ENCODE measurements around the gene DERL2. TPM values are rescaled to one million over a fixed set of nuclear protein-coding genes. Genes with fewer than 3 reads are reported as not detected.

The DERL2 gene
- total RNA-seq, 4 donors from 2014 or later, result 4.6 to 37.5 (median 21.7) TPM

- no peak for DNase-seq
- peaks cover 5 to 20% (median 17%) of the 10 kb centered on the region in 4 donors for H3K4me1 ChIP-seq
- no peak overlapping the region for H3K4me3 ChIP-seq
- TF ChIP-seq POLR2A (IDR thresholded peaks at IDR 0.05) (no peak), POLR2AphosphoS5 (IDR thresholded peaks at IDR 0.05) (no peak), EP300 (IDR thresholded peaks at IDR 0.05; ENCODE audit: low read depth) (no peak)
- TF ChIP-seq, protein P1, sequence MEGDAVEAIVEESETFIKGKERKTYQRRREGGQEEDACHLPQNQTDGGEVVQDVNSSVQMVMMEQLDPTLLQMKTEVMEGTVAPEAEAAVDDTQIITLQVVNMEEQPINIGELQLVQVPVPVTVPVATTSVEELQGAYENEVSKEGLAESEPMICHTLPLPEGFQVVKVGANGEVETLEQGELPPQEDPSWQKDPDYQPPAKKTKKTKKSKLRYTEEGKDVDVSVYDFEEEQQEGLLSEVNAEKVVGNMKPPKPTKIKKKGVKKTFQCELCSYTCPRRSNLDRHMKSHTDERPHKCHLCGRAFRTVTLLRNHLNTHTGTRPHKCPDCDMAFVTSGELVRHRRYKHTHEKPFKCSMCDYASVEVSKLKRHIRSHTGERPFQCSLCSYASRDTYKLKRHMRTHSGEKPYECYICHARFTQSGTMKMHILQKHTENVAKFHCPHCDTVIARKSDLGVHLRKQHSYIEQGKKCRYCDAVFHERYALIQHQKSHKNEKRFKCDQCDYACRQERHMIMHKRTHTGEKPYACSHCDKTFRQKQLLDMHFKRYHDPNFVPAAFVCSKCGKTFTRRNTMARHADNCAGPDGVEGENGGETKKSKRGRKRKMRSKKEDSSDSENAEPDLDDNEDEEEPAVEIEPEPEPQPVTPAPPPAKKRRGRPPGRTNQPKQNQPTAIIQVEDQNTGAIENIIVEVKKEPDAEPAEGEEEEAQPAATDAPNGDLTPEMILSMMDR (IDR thresholded peaks at IDR 0.05), result no peak
- no peak overlapping the region for H3K27ac ChIP-seq
- in situ Hi-C loops (cut with MboI; ENCODE audit: low pct_ligation_motif_present in 1 of 4, low pct_unique_long_range_greater_than_20kb in 1 of 4, low sequenced_read_pairs in 3 of 4) (no loop called here), intact Hi-C loops (cut with DNase I; ENCODE audit: low total_unique reads) (no loop called here)
- no peaks in the 10 kb centered on the region for H3K36me3 ChIP-seq
- no peaks in the 10 kb centered on the region for H3K27me3 ChIP-seq
- WGBS, 2 donors (ENCODE audit: low coverage in 1 of 2), result 93 to 100% methylated on average over 1 to 4 of the region's 4 CpGs
- no peaks in the 10 kb centered on the region for H3K9me3 ChIP-seq
Observed at GRCh38 chr17:5466295-5466694, 19.7 kb downstream of the DERL2 start.

DNA sequence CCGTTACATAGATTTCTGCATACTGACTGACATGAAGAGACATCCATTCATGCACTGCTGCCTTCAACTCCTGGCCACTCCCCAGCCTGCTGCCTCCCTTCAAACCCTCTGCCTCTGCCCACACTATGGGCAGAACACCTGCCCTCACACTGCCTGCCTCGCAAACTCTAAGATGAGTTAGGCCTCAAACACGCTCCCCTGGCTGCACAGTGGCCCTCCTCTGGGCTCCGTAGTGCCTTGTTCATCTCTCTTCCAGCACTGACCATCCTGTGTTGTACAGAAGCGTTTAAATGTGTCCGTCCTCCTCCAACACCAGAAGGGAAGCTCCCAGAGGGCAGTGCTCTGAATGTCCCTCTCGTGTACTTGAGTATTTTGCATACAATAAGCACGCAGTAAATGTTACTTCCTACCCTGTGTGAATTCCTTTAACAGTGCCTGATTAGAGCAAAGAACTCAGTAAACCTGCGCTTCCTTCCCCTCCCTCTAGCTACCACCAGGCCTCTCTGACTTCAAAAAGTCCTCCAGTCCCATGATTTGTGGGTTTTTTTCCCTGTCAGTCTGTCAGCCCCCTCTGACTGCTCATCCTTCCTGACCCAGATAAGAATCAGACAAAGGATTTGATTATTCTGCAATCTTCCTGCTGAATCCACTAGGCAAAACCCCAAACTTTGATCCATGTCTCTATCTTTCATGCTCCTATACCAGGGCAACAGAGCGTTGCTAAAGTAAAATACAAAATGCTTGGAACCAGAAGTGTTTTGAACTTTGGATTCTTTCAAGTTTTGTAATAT lies 21.1 kb downstream of the DERL2 start:
- 89 to 92% methylated on average over 7 to 10 of the region's 10 CpGs for WGBS, 2 donors (ENCODE audit: low coverage in 1 of 2)
- Histone ChIP-seq H3K4me1 (peaks cover 5 to 20% (median 17%) of the 10 kb centered on the region in 4 donors), H3K27me3 (no peaks in the 10 kb centered on the region), H3K9me3 (no peaks in the 10 kb centered on the region), H3K36me3 (peaks cover 0 to 8% (median 0%) of the 10 kb centered on the region in 4 donors), H3K27ac (no peak overlapping the region), H3K4me3 (no peak overlapping the region)
- no peak for TF ChIP-seq POLR2A (IDR thresholded peaks at IDR 0.05)
- no peak for TF ChIP-seq EP300 (IDR thresholded peaks at IDR 0.05; ENCODE audit: low read depth)
- TF ChIP-seq POLR2AphosphoS5 (IDR thresholded peaks at IDR 0.05), result no peak
- TF ChIP-seq, protein P1 (IDR thresholded peaks at IDR 0.05), result no peak
- intact Hi-C loops (cut with DNase I; ENCODE audit: low total_unique reads), result no loop called here
- no peak for DNase-seq
- in situ Hi-C loops (cut with MboI; ENCODE audit: low pct_ligation_motif_present in 1 of 4, low pct_unique_long_range_greater_than_20kb in 1 of 4, low sequenced_read_pairs in 3 of 4), result no loop called here

GRCh38 chr17:5446786-5447185 lies 39.2 kb downstream of the DERL2 start:
- H3K27ac ChIP-seq, result no peak overlapping the region
- TF ChIP-seq POLR2AphosphoS5 (IDR thresholded peaks at IDR 0.05) (no peak), EP300 (IDR thresholded peaks at IDR 0.05; ENCODE audit: low read depth) (no peak), POLR2A (IDR thresholded peaks at IDR 0.05) (no peak)
- TF ChIP-seq, protein P1 (IDR thresholded peaks at IDR 0.05), result no peak
- H3K4me1 ChIP-seq, result no peaks in the 10 kb centered on the region
- intact Hi-C loops (cut with DNase I; ENCODE audit: low total_unique reads) (no loop called here), in situ Hi-C loops (cut with MboI; ENCODE audit: low pct_ligation_motif_present in 1 of 4, low pct_unique_long_range_greater_than_20kb in 1 of 4, low sequenced_read_pairs in 3 of 4) (no loop called here)
- no peak overlapping the region for H3K4me3 ChIP-seq
- WGBS, 2 donors (ENCODE audit: low coverage in 1 of 2), result 83 to 93% methylated on average over 3 to 8 of the region's 8 CpGs
- no peak for DNase-seq
- H3K36me3 ChIP-seq, result peaks cover 0 to 37% (median 17%) of the 10 kb centered on the region in 4 donors
- H3K27me3 ChIP-seq, result no peaks in the 10 kb centered on the region
- no peaks in the 10 kb centered on the region for H3K9me3 ChIP-seq

DNA sequence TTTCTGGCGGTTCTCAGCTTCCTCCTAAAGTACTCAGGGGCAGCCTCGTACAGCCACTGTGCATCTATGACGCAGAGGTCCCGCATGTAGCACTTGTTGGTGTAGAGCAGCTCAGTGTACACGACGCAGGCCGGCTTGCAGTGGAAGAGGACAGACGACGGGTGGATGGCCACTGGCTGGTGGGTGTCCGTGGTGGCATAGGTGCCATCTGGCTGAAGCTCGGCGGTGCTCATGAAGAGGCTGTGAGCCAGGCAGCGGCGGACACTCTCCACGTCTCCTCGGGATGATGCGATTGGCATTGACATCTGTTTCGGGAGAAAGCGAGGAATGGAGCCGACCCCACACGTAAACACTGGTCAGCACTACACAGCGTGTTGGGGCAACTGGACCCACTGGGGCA lies 41.8 kb downstream of the DERL2 start:
- H3K4me1 ChIP-seq, result peaks cover 0 to 6% (median 3%) of the 10 kb centered on the region in 4 donors
- intact Hi-C loops (cut with DNase I; ENCODE audit: low total_unique reads), result no loop called here
- DNase-seq, result no peak
- in situ Hi-C loops (cut with MboI; ENCODE audit: low pct_ligation_motif_present in 1 of 4, low pct_unique_long_range_greater_than_20kb in 1 of 4, low sequenced_read_pairs in 3 of 4), result no loop called here
- H3K36me3 ChIP-seq, result peaks cover 0 to 26% (median 12%) of the 10 kb centered on the region in 4 donors
- H3K27me3 ChIP-seq, result no peaks in the 10 kb centered on the region
- 97 to 100% methylated on average over 3 to 22 of the region's 22 CpGs for WGBS, 2 donors (ENCODE audit: low coverage in 1 of 2)
- no peaks in the 10 kb centered on the region for H3K9me3 ChIP-seq
- H3K4me3 ChIP-seq, result no peak overlapping the region
- no peak overlapping the region for H3K27ac ChIP-seq
- TF ChIP-seq POLR2AphosphoS5 (IDR thresholded peaks at IDR 0.05), result no peak
- TF ChIP-seq, protein P1 (IDR thresholded peaks at IDR 0.05), result no peak
- no peak for TF ChIP-seq POLR2A (IDR thresholded peaks at IDR 0.05)
- no peak for TF ChIP-seq EP300 (IDR thresholded peaks at IDR 0.05; ENCODE audit: low read depth)
